H54 (cell line): ENCODE measurements around the gene FRRS1.

Experiments used
- DNase-seq: peaks from one replicate; pipeline ENCODE4 v3.0.0; 2011; ENCODE audit warnings: low spot score, mixed read lengths; ENCODE audit not compliant: insufficient read length
- FAIRE-seq: peaks from 3 replicates; lab custom pipeline; 2011; peaks lifted over from hg19 to GRCh38; lab: Jason Lieb, UNC
- POLR2A ChIP-seq: IDR thresholded peaks from 2 replicates; pipeline ENCODE4 v1.6.1; 2011; ENCODE audit warnings: low read depth, mild to moderate bottlenecking, low read length

Gene FRRS1

DNA sequence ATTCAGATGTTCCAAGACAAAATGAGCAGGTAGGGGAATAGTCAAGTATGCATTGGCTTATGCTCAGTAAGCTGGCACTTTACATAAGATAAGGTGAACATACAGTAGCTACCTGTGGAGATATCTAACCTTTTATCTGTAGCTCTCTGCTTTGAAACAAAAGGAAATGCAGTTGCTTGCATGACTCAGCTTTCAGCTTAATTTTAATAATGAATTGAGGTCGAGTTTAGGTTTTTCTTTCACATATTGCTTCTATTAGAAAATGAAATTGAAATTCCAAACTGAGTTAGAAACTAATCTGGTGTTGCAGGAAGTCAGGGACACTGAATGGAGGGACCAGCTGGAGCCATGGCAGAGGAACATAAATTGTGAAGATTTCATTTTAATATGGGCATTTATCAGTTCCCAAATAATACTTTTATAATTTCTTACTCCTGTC is 8.3 kb downstream of the FRRS1 start:
- no peak for TF ChIP-seq POLR2A
- DNase-seq (no peak), FAIRE-seq (no peak)

GRCh38 chr1:99756598-99756997 is 9.8 kb downstream of the FRRS1 start:
- no peak for DNase-seq
- no peak for FAIRE-seq

DNA sequence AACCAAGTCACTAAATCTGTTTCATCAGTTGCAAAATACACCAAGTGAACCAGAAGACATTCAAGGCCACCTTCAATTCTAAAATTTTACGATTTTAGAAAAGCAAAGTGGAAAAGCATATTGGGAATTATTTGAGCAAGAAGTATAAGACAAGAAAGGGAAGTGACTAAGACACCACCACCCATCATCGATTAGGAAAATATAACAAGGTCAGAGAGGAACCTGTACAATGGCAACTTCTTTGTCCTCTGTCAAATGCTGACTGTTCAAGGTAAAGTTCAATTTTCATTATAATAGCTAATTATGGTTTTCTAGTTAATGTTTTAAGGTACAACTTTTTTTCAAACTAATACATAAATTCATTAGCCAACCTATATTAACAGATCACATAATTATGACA is 10.8 kb downstream of the FRRS1 start:
- FAIRE-seq (no peak), DNase-seq (no peak)
- no peak for TF ChIP-seq POLR2A

More at GRCh38 chr1:99756598-99756997, 9.8 kb downstream of the FRRS1 start:
- no peak for TF ChIP-seq POLR2A

DNA sequence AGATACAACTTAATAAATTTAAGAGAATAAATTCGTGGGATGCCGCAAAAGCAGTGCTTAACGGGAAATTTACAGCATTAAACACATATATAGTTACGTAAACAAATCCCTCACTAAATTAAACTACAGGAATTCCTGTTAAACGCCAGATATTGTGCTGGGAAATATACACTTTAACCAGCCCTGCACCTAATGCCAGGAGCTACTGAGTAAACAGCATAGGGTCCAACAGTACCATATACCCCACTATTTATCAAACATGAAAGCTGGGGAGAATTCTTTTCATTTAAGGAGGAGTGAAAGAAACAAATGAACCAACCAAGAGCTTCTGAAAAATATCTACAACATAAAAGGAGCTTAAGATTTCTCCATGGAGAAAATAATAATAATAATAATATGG is 11.7 kb downstream of the FRRS1 start:
- TF ChIP-seq POLR2A: no peak
- no peak for DNase-seq
- FAIRE-seq: no peak

GRCh38 chr1:99754055-99754626 is 12.3 kb downstream of the FRRS1 start:
- DNase-seq (no peak), FAIRE-seq (no peak)
- no peak for TF ChIP-seq POLR2A

GRCh38 chr1:99751877-99752504 is 14.4 kb downstream of the FRRS1 start:
- FAIRE-seq (no peak), DNase-seq (no peak)
- no peak for TF ChIP-seq POLR2A

- no peak for TF ChIP-seq POLR2A
- FAIRE-seq: no peak
- DNase-seq: no peak
Measured at GRCh38 chr1:99749504-99750347, 16.7 kb downstream of the FRRS1 start.

- no peak for TF ChIP-seq POLR2A
- DNase-seq (no peak), FAIRE-seq (peak; percentile 65)
Measured at GRCh38 chr1:99748419-99748818, 18.0 kb downstream of the FRRS1 start.

- DNase-seq: no peak
- no peak for TF ChIP-seq POLR2A
- FAIRE-seq: no peak
Measured at GRCh38 chr1:99745684-99746083, 20.8 kb downstream of the FRRS1 start.

GRCh38 chr1:99745061-99745460 is 21.4 kb downstream of the FRRS1 start:
- no peak for TF ChIP-seq POLR2A
- DNase-seq: no peak
- FAIRE-seq: no peak

DNA sequence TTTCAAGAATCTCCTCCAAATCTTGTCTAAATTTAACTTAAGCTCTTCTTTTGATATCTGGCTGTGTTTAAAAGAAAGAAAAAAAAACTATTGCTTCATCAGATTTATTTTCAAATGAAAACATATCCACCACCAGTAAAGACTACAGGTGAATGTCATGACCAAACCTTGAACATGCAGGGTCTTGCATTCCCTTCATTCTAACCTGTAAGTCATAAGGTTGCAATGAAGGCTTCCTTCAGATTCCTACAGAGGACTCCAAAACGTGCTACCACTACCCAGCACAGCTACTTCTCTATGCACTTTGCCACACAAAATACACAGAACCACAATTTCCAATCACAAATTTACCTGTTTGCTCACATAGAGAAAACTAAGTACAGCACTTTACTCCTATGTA is 26.3 kb downstream of the FRRS1 start:
- FAIRE-seq: no peak
- TF ChIP-seq POLR2A: no peak
- no peak for DNase-seq

DNA sequence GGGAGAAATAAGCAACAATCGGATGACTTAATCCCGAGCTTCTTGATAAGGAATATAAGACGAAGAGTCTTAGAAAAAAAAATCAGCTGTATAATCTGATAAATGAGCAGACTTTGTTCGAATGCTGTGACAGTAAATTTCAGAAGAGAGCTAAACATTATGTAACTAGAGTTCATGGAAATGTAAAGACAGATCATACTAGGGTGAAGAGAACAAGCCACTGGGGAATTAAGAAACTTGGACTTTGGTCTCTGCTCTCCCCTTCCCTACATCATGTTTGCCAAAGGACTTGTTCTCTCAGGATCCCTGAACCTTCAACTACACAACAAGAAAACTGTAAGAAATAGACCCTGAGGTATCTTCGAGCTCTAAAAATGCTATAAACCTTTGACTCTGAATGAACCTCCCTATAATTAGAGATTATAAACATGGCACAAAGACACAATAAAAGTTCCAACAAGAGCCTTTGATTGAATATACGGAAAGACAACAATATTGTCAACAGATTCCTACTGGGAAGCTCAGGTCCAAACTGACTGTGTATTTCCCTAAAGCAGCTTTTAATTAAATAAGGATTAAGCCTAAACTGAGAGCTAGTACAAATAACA is 27.5 kb downstream of the FRRS1 start:
- no peak for FAIRE-seq
- no peak for DNase-seq
- no peak for TF ChIP-seq POLR2A

DNA sequence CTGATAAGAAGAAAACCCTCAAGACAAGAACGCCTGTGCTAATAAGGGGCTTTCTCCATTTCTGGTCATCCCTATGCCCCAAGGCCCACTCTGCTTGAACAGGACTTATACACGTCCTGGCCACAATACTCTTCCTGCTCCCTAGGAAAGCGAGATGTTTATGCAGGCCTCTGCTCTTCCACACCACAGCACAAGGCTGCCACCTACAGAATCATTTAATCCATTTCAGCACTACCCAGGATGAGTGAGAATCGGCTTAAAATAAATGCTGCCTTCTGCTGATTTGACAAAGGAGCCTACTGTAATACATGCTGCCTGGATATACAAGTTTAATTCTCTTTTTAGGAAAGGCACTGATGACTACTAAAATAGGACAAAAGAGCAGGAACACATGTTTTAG is 29.4 kb downstream of the FRRS1 start:
- no peak for TF ChIP-seq POLR2A
- peak; percentile 9 for DNase-seq
- peak; percentile 92 for FAIRE-seq

GRCh38 chr1:99735852-99736251 is 30.6 kb downstream of the FRRS1 start:
- DNase-seq (no peak), FAIRE-seq (peak; percentile 15)
- no peak for TF ChIP-seq POLR2A
